Tibial nerve (tissue), 4 donors: ENCODE data around the gene SMIM35.

Experiments
- CTCF ChIP-seq, 5 experiments: fragments of 200-600 bp in 3 of 5; fragments of 450-650 bp in 2 of 5; sonication (generic) in 3 of 5; IDR thresholded peaks; one replicate each; pipeline ENCODE4 v1.5.1; 2016 to 2019; ENCODE audit warnings: antibody characterized with exemption in 5 of 5, mild to moderate bottlenecking in 3 of 5, moderate library complexity in 2 of 5
- EP300 ChIP-seq, 2 donors: sonication (generic); formaldehyde crosslinking; IDR thresholded peaks; one replicate each; pipeline ENCODE4 v1.6.1; 2017; ENCODE audit warnings: antibody characterized with exemption in 2 of 2, mild to moderate bottlenecking in 1 of 2
- POLR2A ChIP-seq, 2 donors: fragments of 450-650 bp; IDR thresholded peaks; one replicate each; pipeline ENCODE4 v1.6.1; 2017; ENCODE audit warnings: antibody characterized with exemption in 2 of 2, mild to moderate bottlenecking in 2 of 2, moderate library complexity in 2 of 2

GRCh38 chr11:117973503-117973860 is 113.3 kb downstream of the SMIM35 start:
- TF ChIP-seq POLR2A (IDR thresholded peaks at IDR 0.05) (no peak), CTCF (IDR thresholded peaks at IDR 0.05) (no peak), EP300 (IDR thresholded peaks at IDR 0.05) (no peak)
